Mammary epithelial cell (primary cell): ENCODE measurements around the gene PTER.

Experiments
- CTCF ChIP-seq, 2 donors: IDR thresholded peaks in 1 of 2; conservative IDR thresholded peaks in 1 of 2; 2 replicates each; pipeline ENCODE4 v1.5.1; 2011 to 2012; ENCODE audit warnings: inconsistent platforms in 2 of 2, low read length in 2 of 2, mild to moderate bottlenecking in 2 of 2, control low read depth in 1 of 2, low read depth in 1 of 2; ENCODE audit not compliant: insufficient read depth in 1 of 2; ENCODE audit errors: extremely low read depth in 1 of 2
- EZH2 ChIP-seq: IDR thresholded peaks from 2 replicates; pipeline ENCODE4 v1.6.1; 2012; ENCODE audit warnings: low read length, inconsistent platforms, borderline replicate concordance

- no peak for TF ChIP-seq CTCF (conservative IDR thresholded peaks at IDR 0.05 in 1 of 2, IDR thresholded peaks at IDR 0.05 in 1 of 2; ENCODE audit: extremely low read depth in 1 of 2, insufficient read depth in 1 of 2, low read depth in 1 of 2, low read length in 2 of 2)
- no peak for TF ChIP-seq EZH2
Measured at GRCh38 chr10:16401416-16401815, 35.4 kb upstream of the PTER start.
